ENCODE measurements around the gene JDP2.

- TF ChIP-seq EZH2 (IDR thresholded peaks at IDR 0.05; ENCODE audit: borderline replicate concordance, low read depth, low read length, poor library complexity, severe bottlenecking) (no peak), CTCF (conservative IDR thresholded peaks at IDR 0.05; ENCODE audit: low read depth, low read length) (no peak)
These were observed 23.0 kb upstream of the JDP2 start for GRCh38 chr14:75404847-75405246.
